Measurements from ENCODE around the gene HELZ2. TPM values are rescaled to one million over a fixed set of nuclear protein-coding genes. Genes with fewer than 3 reads are reported as not detected.

The HELZ2 gene
- total RNA-seq, 1 donor from 2014 or later = 179 TPM

DNA sequence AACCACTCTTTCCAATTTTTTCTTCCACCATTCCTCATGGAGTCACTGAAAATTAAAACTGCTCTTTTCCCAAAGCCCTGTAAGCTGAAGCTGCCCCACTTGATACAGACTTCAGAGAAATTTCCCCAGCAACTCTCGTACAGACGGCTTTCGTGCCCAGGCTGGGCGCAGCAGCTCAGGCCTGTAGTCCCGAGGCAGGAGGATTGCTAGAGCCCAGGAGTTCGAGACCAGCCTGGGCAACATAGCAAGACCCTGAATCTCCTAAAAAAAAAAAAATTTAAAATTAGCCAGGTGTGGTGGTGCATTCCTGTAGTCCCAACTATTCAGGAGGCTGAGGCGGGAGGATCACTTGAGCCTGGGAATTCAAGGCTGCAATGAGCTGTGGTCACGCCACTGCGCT is 46.9 kb downstream of the HELZ2 start:
- no peak for DNase-seq (ENCODE audit: extremely low read depth, low read depth, low spot score)

DNA sequence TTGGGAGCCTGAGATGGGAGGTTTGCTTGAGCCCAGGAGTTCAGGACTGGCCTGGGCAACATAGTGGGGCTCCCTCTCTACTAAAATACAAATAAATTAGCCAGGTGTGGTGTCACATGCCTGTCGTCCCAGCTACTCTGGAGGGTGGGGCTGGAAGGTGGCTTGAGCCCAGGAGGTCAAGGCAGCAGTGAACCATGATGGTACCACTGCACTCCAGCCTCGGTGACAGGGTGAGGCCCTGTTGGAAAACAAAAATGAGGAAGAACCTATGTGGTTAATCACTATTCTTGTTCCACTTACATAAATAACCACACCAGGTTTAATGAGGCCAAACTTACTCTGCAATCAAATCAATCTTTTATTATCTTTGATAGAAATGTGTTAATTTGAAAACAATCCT is 48.1 kb downstream of the HELZ2 start:
- DNase-seq (ENCODE audit: extremely low read depth, low read depth, low spot score) = no peak

DNA sequence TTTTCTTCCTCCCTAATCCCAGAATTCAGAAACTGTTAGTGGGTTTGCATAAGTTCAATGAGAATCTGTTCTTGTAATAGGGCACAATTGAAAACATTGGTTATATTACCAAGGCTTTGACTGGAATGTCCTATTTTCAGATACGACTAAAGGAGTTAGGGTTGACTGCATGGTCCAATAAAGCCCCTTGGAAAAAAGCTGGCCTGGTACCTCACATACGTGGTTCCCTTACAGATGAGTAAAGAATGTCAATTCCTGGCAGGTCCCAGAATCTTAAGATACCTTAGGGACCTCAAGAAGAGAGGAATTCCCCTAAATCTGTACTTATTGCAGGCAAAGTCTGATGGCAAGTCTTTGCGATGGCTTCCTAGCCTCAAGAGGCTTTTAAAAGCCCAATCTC is 48.9 kb downstream of the HELZ2 start:
- no peak for DNase-seq (ENCODE audit: extremely low read depth, low read depth, low spot score)

Other genes starting within 250 kb of the HELZ2 start
- not detected in 2 replicates for gene CHRNA4, start 212.9 kb downstream of the HELZ2 start, total RNA-seq
- gene KCNQ2, start 101.6 kb downstream of the HELZ2 start, total RNA-seq = not detected in 2 replicates
- gene EEF1A2, start 75.2 kb downstream of the HELZ2 start, total RNA-seq = 2.5 and 4.6 TPM in 2 replicates
- gene PPDPF, start 53.5 kb downstream of the HELZ2 start, total RNA-seq = 130 and 162 TPM in 2 replicates
- not detected in 2 replicates for gene PTK6, start 36.9 kb downstream of the HELZ2 start, total RNA-seq
- gene SRMS, start 26.5 kb downstream of the HELZ2 start, total RNA-seq = not detected in 2 replicates
- gene FNDC11, start 20.1 kb downstream of the HELZ2 start, total RNA-seq = 0.44 and 0.99 TPM in 2 replicates
- 8.5 and 12.0 TPM in 2 replicates for gene GMEB2, start 52.9 kb upstream of the HELZ2 start, total RNA-seq
- gene STMN3, start 79.2 kb upstream of the HELZ2 start, total RNA-seq = 7.9 and 17.5 TPM in 2 replicates
- 9.2 and 20.1 TPM in 2 replicates for gene RTEL1, start 84.1 kb upstream of the HELZ2 start, total RNA-seq
- gene TNFRSF6B, start 122.4 kb upstream of the HELZ2 start, total RNA-seq = 96.8 and 186 TPM in 2 replicates
- 41.8 and 55.7 TPM in 2 replicates for gene ARFRP1, start 133.7 kb upstream of the HELZ2 start, total RNA-seq
- gene ZGPAT, start 133.8 kb upstream of the HELZ2 start, total RNA-seq = 32.3 and 40.9 TPM in 2 replicates
- gene LIME1, start 162.4 kb upstream of the HELZ2 start, total RNA-seq = 10.8 and 13.7 TPM in 2 replicates
- gene SLC2A4RG, start 165.5 kb upstream of the HELZ2 start, total RNA-seq = 44.2 and 81.2 TPM in 2 replicates